Midbrain (tissue), 1 donor: ENCODE data around the gene ABCC3.

Experiments used
- DNase-seq: peaks from one replicate; lab custom pipeline; 2025; lab: John Stamatoyannopoulos, UW

Gene ABCC3

DNA sequence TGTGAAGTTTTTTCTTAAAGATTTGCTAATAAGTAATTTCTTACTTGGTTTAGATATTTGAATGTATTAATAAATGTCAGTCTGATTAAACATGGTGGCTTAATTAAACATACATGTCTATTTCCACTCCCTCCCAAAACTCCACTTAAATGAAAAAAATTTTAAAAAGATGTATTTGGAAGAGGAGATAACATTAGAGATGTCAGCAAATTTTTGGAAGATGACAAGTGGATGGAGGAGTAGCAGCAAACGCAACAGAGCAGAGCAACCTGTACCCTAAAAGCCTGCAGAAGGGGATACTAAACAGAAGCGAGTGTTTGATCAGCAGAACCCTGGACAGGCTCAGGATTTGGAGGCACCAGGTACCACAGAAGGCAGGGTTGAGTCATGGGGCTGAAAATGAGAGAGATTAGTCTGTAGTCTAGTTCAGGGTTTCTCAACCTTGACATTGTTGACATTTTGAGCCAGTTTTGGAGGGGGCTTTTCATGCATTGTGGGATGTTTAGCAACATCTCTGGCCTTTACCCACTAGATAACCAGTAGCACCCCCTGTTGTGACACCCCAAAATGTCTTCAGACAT is 102.5 kb downstream of the ABCC3 start:
- no peak for DNase-seq

DNA sequence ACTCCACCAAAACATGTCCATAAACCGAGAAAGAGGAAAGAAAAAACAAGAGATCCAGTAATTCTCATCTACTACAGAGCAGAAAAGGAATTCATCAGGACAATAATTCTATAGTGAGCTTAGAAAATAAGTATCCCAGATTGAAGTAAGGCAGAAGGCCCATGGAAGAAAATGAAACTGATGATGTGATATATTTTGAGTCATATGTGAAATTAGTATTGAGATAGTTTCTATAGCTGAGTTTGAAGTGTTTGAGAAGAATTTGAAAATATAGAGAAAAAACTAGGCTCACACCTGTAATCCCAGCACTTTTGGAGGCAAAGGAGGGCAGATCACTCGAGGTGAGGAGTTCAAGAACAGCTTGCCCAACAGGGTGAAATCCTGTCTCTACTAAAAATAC is 104.4 kb downstream of the ABCC3 start:
- DNase-seq = no peak
